GM21367 (cell line): ENCODE measurements around the gene BYSL.

ENCODE experiments used
- ATAC-seq: cut with Tn5 transposase; IDR thresholded peaks from one replicate; pipeline ENCODE4 v1.9.1; 2021; ENCODE audit not compliant: unreplicated experiment

Gene BYSL

GRCh38 chr6:41920921-41921711 lies at the start of gene BYSL, which contains the start of gene MED20:
BYSL (plus strand) TSS chr6:41921499; CDS start chr6:41921563, 64 bp downstream.
MED20 (minus strand) TSS chr6:41921139; CDS start chr6:41921018, 121 bp downstream.
- peak; percentile 74 for ATAC-seq

GRCh38 chr6:41871691-41872090 lies 49.6 kb upstream of the BYSL start:
- no peak for ATAC-seq

GRCh38 chr6:41872147-41872546 lies 49.2 kb upstream of the BYSL start:
- ATAC-seq: no peak

- ATAC-seq: no peak
Observed at GRCh38 chr6:41874741-41875140, 46.6 kb upstream of the BYSL start.

GRCh38 chr6:41877051-41877680 lies 44.1 kb upstream of the BYSL start:
- ATAC-seq: no peak

GRCh38 chr6:41878246-41878645 lies 43.1 kb upstream of the BYSL start:
- ATAC-seq: no peak

GRCh38 chr6:41878961-41879405 lies 42.3 kb upstream of the BYSL start:
- ATAC-seq: no peak

GRCh38 chr6:41881506-41881905 lies 39.8 kb upstream of the BYSL start:
- no peak for ATAC-seq

- no peak for ATAC-seq
Observed at GRCh38 chr6:41884957-41885356, 36.3 kb upstream of the BYSL start.

GRCh38 chr6:41885930-41886329 lies 35.4 kb upstream of the BYSL start:
- no peak for ATAC-seq

- ATAC-seq: no peak
Observed at GRCh38 chr6:41887331-41887751, 34.0 kb upstream of the BYSL start.

- ATAC-seq: no peak
Observed at GRCh38 chr6:41892921-41893564, 28.3 kb upstream of the BYSL start.

- no peak for ATAC-seq
Observed at GRCh38 chr6:41894366-41895299, 26.7 kb upstream of the BYSL start.

- ATAC-seq: peak; percentile 63
Observed at GRCh38 chr6:41895300-41896233, 25.7 kb upstream of the BYSL start, which contains the start of gene USP49. USP49 (minus strand) TSS chr6:41895375; CDS start chr6:41806983, 88,392 bp downstream.

GRCh38 chr6:41896281-41896680 lies 25.0 kb upstream of the BYSL start:
- no peak for ATAC-seq

- ATAC-seq: no peak
Observed at GRCh38 chr6:41900861-41901260, 20.4 kb upstream of the BYSL start.

GRCh38 chr6:41901882-41902519 lies 19.3 kb upstream of the BYSL start:
- no peak for ATAC-seq

GRCh38 chr6:41909727-41910126 lies 11.6 kb upstream of the BYSL start:
- ATAC-seq: no peak

GRCh38 chr6:41914343-41914742 lies 7.0 kb upstream of the BYSL start:
- ATAC-seq: no peak
